ENCODE measurements around the gene MMP27.

- TF ChIP-seq, protein P1, sequence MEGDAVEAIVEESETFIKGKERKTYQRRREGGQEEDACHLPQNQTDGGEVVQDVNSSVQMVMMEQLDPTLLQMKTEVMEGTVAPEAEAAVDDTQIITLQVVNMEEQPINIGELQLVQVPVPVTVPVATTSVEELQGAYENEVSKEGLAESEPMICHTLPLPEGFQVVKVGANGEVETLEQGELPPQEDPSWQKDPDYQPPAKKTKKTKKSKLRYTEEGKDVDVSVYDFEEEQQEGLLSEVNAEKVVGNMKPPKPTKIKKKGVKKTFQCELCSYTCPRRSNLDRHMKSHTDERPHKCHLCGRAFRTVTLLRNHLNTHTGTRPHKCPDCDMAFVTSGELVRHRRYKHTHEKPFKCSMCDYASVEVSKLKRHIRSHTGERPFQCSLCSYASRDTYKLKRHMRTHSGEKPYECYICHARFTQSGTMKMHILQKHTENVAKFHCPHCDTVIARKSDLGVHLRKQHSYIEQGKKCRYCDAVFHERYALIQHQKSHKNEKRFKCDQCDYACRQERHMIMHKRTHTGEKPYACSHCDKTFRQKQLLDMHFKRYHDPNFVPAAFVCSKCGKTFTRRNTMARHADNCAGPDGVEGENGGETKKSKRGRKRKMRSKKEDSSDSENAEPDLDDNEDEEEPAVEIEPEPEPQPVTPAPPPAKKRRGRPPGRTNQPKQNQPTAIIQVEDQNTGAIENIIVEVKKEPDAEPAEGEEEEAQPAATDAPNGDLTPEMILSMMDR (IDR thresholded peaks at IDR 0.05), result no peak
- no peak for TF ChIP-seq PRDM15 (CRISPR knock-in tag; IDR thresholded peaks at IDR 0.05)
- TF ChIP-seq NFATC4 (CRISPR knock-in tag; IDR thresholded peaks at IDR 0.05), result no peak
- TF ChIP-seq SMAD4 (CRISPR knock-in tag; IDR thresholded peaks at IDR 0.05), result no peak
- TF ChIP-seq ZNF671 (CRISPR knock-in tag; IDR thresholded peaks at IDR 0.05), result no peak
- TF ChIP-seq, protein P2, sequence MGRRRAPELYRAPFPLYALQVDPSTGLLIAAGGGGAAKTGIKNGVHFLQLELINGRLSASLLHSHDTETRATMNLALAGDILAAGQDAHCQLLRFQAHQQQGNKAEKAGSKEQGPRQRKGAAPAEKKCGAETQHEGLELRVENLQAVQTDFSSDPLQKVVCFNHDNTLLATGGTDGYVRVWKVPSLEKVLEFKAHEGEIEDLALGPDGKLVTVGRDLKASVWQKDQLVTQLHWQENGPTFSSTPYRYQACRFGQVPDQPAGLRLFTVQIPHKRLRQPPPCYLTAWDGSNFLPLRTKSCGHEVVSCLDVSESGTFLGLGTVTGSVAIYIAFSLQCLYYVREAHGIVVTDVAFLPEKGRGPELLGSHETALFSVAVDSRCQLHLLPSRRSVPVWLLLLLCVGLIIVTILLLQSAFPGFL (CRISPR knock-in tag; IDR thresholded peaks at IDR 0.05; ENCODE audit: borderline replicate concordance), result no peak
- no peak for TF ChIP-seq CBFB (CRISPR knock-in tag; IDR thresholded peaks at IDR 0.05; ENCODE audit: low read depth)
- no peak for TF ChIP-seq ARID4B (CRISPR knock-in tag; IDR thresholded peaks at IDR 0.05; ENCODE audit: borderline replicate concordance)
- TF ChIP-seq, protein P3, sequence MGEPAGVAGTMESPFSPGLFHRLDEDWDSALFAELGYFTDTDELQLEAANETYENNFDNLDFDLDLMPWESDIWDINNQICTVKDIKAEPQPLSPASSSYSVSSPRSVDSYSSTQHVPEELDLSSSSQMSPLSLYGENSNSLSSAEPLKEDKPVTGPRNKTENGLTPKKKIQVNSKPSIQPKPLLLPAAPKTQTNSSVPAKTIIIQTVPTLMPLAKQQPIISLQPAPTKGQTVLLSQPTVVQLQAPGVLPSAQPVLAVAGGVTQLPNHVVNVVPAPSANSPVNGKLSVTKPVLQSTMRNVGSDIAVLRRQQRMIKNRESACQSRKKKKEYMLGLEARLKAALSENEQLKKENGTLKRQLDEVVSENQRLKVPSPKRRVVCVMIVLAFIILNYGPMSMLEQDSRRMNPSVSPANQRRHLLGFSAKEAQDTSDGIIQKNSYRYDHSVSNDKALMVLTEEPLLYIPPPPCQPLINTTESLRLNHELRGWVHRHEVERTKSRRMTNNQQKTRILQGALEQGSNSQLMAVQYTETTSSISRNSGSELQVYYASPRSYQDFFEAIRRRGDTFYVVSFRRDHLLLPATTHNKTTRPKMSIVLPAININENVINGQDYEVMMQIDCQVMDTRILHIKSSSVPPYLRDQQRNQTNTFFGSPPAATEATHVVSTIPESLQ (CRISPR knock-in tag; IDR thresholded peaks at IDR 0.05), result no peak
- TF ChIP-seq, protein P4, sequence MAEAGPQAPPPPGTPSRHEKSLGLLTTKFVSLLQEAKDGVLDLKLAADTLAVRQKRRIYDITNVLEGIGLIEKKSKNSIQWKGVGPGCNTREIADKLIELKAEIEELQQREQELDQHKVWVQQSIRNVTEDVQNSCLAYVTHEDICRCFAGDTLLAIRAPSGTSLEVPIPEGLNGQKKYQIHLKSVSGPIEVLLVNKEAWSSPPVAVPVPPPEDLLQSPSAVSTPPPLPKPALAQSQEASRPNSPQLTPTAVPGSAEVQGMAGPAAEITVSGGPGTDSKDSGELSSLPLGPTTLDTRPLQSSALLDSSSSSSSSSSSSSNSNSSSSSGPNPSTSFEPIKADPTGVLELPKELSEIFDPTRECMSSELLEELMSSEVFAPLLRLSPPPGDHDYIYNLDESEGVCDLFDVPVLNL (CRISPR knock-in tag; IDR thresholded peaks at IDR 0.05; ENCODE audit: borderline replicate concordance, low read depth), result no peak
- TF ChIP-seq MAX (CRISPR knock-in tag; IDR thresholded peaks at IDR 0.05), result no peak
- no peak for TF ChIP-seq NR2C2 (CRISPR knock-in tag; IDR thresholded peaks at IDR 0.05)
Measured at GRCh38 chr11:102709201-102709945, 3.8 kb upstream of the MMP27 start.
